Measurements from ENCODE around the gene TEX52. TPM values are rescaled to one million over a fixed set of nuclear protein-coding genes. Genes with fewer than 3 reads are reported as not detected.

Gene TEX52
- total and polyA plus RNA-seq, 4 experiments from 2014 or later: not detected

DNA sequence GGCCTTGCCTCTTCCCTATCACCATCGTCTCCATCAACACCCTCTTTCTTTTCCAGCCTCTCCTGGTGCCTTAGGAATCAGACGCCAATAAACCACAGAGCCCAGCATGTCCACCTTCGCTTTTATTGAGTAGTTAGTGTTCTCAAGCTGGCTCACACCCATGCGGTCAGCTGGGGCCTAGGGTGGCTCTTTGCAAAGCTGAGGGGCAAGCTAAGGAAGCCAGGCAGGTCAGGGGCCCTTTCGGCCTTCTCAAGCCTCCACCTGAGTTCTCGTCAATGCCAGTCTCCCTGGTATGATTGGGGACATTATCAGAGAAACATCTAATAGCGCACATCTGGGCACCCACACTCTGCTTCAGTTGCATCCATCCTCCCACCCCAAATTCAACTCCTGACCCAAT is 737 bp upstream of the TEX52 start:
- no peak overlapping the region for H3K4me3 Mint-ChIP-seq
- no peaks in the 10 kb centered on the region for H3K27me3 Mint-ChIP-seq
- no peak overlapping the region for H3K27ac ChIP-seq (ENCODE audit: low read depth, low read length)
- intact Hi-C loops (cut with micrococcal nuclease): no loop called here
- H3K4me1 Mint-ChIP-seq: peaks cover 0 to 1% (median 0%) of the 10 kb centered on the region in 4 donors
- no peak overlapping the region for H3K27ac Mint-ChIP-seq
- H3K9me3 Mint-ChIP-seq: no peaks in the 10 kb centered on the region
- no peak for DNase-seq
- H3K4me1 ChIP-seq (ENCODE audit: insufficient read depth, low read length): no peaks in the 10 kb centered on the region
- H3K4me3 ChIP-seq (ENCODE audit: low read length in 2 of 2): no peak overlapping the region
- ChIA-PET CTCF (ENCODE audit: partially characterized antibody) (interaction anchor here (1.1 kb wide), 1 partner anchor 28 kb away, joined by 3 read pairs; no protein-coding TSS in a partner anchor), POLR2A (ENCODE audit: partially characterized antibody) (interaction anchor here (1.2 kb wide), 1 partner anchor 20 kb away, joined by 4 read pairs; the partner anchor contains the start of genes FOXM1 and RHNO1)
- H3K36me3 ChIP-seq (ENCODE audit: insufficient read depth, low read length): no peaks in the 10 kb centered on the region
- H3K27me3 ChIP-seq (ENCODE audit: insufficient read depth, low read length): no peaks in the 10 kb centered on the region
- H3K9me3 ChIP-seq (ENCODE audit: control insufficient read depth in 1 of 2, low read length in 2 of 2): no peaks in the 10 kb centered on the region
- peaks cover 10 to 12% of the 10 kb centered on the region in 2 donors for H3K36me3 Mint-ChIP-seq

DNA sequence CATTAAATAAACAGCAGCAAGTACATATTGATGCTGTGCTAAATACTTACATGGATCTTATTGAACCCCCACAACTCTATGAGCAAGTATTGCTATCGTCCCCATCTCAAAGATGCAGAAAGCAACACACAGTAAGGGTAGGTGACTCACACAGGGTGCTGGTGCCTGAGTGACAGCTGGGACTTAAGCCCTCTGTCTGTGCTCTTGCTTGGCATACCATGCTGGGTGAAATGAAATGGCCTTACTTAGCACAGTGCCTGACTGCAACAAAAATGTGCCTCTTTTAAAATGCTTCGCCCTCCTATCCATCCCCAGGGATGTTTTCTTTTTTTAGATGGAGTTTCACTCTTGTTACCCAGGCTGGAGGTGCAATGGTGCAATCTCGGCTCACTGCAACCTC is 788 bp downstream of the TEX52 start:
- peak overlapping the region in 1 of 7 donors; percentile 81 for H3K27ac Mint-ChIP-seq

DNA sequence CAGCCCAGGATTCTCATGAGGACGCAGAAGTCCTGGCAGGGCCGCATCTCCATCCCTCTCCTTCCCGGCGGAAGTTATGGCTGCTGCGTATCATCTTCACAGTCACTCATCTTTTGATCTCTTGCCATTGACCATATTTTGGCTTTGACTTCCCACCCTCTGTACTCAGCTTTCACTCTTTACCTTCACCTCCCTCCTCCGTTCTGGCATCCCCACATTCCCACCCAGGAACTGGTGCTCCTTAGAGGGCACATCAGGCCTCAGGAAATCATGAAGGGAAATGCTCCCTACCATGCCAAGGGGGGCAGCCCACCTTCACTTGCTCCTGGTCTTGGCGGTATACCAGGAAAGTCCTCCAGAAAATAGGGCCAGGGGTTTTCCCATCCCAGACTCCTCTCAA is 1.3 kb downstream of the TEX52 start:
- POLR2A ChIA-PET (ENCODE audit: partially characterized antibody): no interaction called here
- Mint-ChIP-seq H3K9me3 (no peaks in the 10 kb centered on the region), H3K27ac (peak overlapping the region in 4 of 7 donors; percentile 0 to 57 (median 46)), H3K27me3 (no peaks in the 10 kb centered on the region), H3K4me1 (peaks cover 0 to 4% (median 0%) of the 10 kb centered on the region in 4 donors), H3K36me3 (peaks cover 10 to 12% of the 10 kb centered on the region in 2 donors), H3K4me3 (no peak overlapping the region)
- no peaks in the 10 kb centered on the region for H3K4me1 ChIP-seq (ENCODE audit: insufficient read depth, low read length)
- no peaks in the 10 kb centered on the region for H3K36me3 ChIP-seq (ENCODE audit: insufficient read depth, low read length)
- no peaks in the 10 kb centered on the region for H3K9me3 ChIP-seq (ENCODE audit: control insufficient read depth in 1 of 2, low read length in 2 of 2)
- CTCF ChIA-PET (ENCODE audit: partially characterized antibody): no interaction called here
- H3K4me3 ChIP-seq (ENCODE audit: low read length in 2 of 2): no peak overlapping the region
- no peak for DNase-seq
- intact Hi-C loops (cut with micrococcal nuclease): no loop called here
- no peaks in the 10 kb centered on the region for H3K27me3 ChIP-seq (ENCODE audit: insufficient read depth, low read length)
- H3K27ac ChIP-seq (ENCODE audit: low read depth, low read length): no peak overlapping the region

More for the DNA sequence above, 788 bp downstream of the TEX52 start:
- DNase-seq: no peak
- ChIA-PET POLR2A (ENCODE audit: partially characterized antibody) (no interaction called here), CTCF (ENCODE audit: partially characterized antibody) (no interaction called here)
- Histone ChIP-seq H3K4me1 (ENCODE audit: insufficient read depth, low read length) (no peaks in the 10 kb centered on the region), H3K4me3 (ENCODE audit: low read length in 2 of 2) (no peak overlapping the region), H3K9me3 (ENCODE audit: control insufficient read depth in 1 of 2, low read length in 2 of 2) (no peaks in the 10 kb centered on the region), H3K27ac (ENCODE audit: low read depth, low read length) (no peak overlapping the region), H3K27me3 (ENCODE audit: insufficient read depth, low read length) (no peaks in the 10 kb centered on the region), H3K36me3 (ENCODE audit: insufficient read depth, low read length) (no peaks in the 10 kb centered on the region)
- peaks cover 10 to 12% of the 10 kb centered on the region in 2 donors for H3K36me3 Mint-ChIP-seq
- intact Hi-C loops (cut with micrococcal nuclease): no loop called here
- no peak overlapping the region for H3K4me3 Mint-ChIP-seq
- H3K9me3 Mint-ChIP-seq: no peaks in the 10 kb centered on the region
- no peaks in the 10 kb centered on the region for H3K27me3 Mint-ChIP-seq
- H3K4me1 Mint-ChIP-seq: peaks cover 0 to 4% (median 0%) of the 10 kb centered on the region in 4 donors

DNA sequence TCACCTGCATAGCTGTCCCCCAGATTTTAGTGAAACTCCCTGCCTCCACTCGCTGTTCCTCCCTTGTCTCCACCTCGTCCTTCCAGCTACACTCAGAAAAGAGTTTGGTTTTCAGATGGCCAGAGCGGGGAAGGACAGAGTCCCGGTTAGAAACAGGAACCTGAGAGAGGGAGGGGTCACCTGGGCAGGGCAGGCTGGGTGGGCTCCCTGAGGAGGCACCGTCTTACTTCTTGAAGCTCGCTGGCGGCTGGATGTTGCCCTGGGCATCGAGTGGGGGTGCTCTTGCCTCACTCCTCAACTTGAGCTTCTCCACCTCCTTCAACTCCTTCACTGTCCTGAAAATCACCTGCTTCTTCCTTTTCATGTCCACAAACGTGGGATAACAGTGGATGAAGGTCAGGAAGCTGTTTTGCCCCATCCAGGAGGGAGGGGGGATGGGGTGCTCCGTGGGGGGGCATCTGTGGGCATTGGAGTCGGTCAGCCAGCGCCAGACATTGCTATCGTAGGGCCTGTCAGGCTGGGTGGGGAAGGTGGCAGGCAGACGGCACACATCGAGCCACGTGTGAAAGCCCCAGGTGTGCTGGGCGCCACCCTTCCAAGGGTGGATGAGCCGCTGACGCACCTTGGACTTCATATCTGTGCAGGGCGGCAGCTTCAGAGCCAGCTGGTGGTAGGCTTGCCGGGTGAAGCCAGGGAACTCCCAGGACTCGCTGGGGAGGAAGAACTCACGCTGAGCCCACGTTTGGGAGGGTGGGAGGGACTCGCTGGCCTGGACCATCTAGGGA is 2.0 kb downstream of the TEX52 start:
- Mint-ChIP-seq H3K9me3 (no peaks in the 10 kb centered on the region), H3K4me1 (peaks cover 0 to 4% (median 0%) of the 10 kb centered on the region in 4 donors), H3K27ac (no peak overlapping the region), H3K4me3 (no peak overlapping the region), H3K27me3 (no peaks in the 10 kb centered on the region), H3K36me3 (peaks cover 10 to 13% of the 10 kb centered on the region in 2 donors)
- H3K36me3 ChIP-seq (ENCODE audit: insufficient read depth, low read length): no peaks in the 10 kb centered on the region
- H3K27ac ChIP-seq (ENCODE audit: low read depth, low read length): no peak overlapping the region
- no peaks in the 10 kb centered on the region for H3K4me1 ChIP-seq (ENCODE audit: insufficient read depth, low read length)
- no peaks in the 10 kb centered on the region for H3K9me3 ChIP-seq (ENCODE audit: control insufficient read depth in 1 of 2, low read length in 2 of 2)
- ChIA-PET CTCF (ENCODE audit: partially characterized antibody) (interaction anchor here (0.8 to 2.3 kb wide), 3 partner anchors 9 to 89 kb away, joined by 4 to 8 read pairs (median 6); no protein-coding TSS in a partner anchor), POLR2A (ENCODE audit: partially characterized antibody) (no interaction called here)
- no peak for DNase-seq
- intact Hi-C loops (cut with micrococcal nuclease): no loop called here
- H3K27me3 ChIP-seq (ENCODE audit: insufficient read depth, low read length): no peaks in the 10 kb centered on the region
- H3K4me3 ChIP-seq (ENCODE audit: low read length in 2 of 2): no peak overlapping the region

DNA sequence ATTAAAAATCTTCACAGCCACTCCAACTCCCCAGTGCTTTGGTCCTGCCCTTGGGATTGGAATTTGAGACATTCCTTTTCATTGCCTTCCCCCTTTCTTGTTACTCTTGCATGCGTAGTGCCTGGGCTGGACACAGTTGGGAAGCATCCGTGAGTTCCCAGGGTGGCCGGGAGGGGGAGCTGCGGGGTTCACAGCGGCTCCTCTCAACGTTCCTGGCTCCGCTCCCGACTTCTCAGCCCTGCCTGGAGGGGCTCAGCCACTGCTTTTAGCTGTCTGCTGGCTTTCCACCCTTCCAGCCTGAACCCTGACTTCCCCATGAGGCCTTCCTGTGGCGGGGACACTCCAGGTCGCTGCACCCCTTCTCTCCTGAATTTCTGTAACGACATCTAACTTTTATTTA is 3.2 kb downstream of the TEX52 start:
- H3K4me3 Mint-ChIP-seq: no peak overlapping the region
- H3K27ac Mint-ChIP-seq: peak overlapping the region in 1 of 7 donors; percentile 79
- peak in 3 of 5 donors; percentile 15 to 24 (median 18) for DNase-seq
- H3K27ac ChIP-seq (ENCODE audit: low read depth, low read length): no peak overlapping the region
- ChIA-PET CTCF (ENCODE audit: partially characterized antibody) (interaction anchor here (0.7 to 2.3 kb wide), 3 partner anchors 10 to 1930 kb away, joined by 3 to 8 read pairs (median 6); no protein-coding TSS in a partner anchor), POLR2A (ENCODE audit: partially characterized antibody) (no interaction called here)
- H3K9me3 Mint-ChIP-seq: no peaks in the 10 kb centered on the region
- H3K4me1 ChIP-seq (ENCODE audit: insufficient read depth, low read length): no peaks in the 10 kb centered on the region
- no peaks in the 10 kb centered on the region for H3K27me3 Mint-ChIP-seq
- H3K36me3 Mint-ChIP-seq: peaks cover 13 to 23% of the 10 kb centered on the region in 2 donors
- H3K4me1 Mint-ChIP-seq: peaks cover 0 to 6% (median 0%) of the 10 kb centered on the region in 4 donors
- intact Hi-C loops (cut with micrococcal nuclease): no loop called here
- no peaks in the 10 kb centered on the region for H3K9me3 ChIP-seq (ENCODE audit: control insufficient read depth in 1 of 2, low read length in 2 of 2)
- no peaks in the 10 kb centered on the region for H3K27me3 ChIP-seq (ENCODE audit: insufficient read depth, low read length)
- peaks cover 3% of the 10 kb centered on the region for H3K36me3 ChIP-seq (ENCODE audit: insufficient read depth, low read length)
- H3K4me3 ChIP-seq (ENCODE audit: low read length in 2 of 2): no peak overlapping the region

DNA sequence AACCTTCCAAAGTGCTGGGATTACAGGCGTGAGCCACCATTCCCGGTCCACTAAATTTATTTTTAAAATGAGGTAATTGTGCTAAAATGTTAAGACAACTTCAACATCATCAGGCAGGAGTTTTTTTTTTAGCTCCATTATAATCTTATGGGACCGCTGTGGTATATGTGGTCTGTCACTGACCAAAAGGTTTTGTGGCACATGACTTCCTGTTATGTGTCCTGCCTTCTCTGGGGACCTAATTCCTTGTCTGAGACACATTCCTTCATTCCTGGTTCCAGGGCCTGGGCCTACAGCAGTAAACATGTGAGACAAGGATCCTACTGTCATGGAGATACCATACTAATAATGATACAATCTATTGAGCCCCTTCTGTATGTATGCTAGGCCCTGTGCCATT is 4.9 kb downstream of the TEX52 start:
- CTCF ChIA-PET (ENCODE audit: partially characterized antibody): interaction anchor here (0.8 to 1.7 kb wide), 3 partner anchors 18 to 92 kb away, joined by 3 to 4 read pairs (median 3); no protein-coding TSS in a partner anchor
- Mint-ChIP-seq H3K27ac (no peak overlapping the region), H3K9me3 (no peaks in the 10 kb centered on the region), H3K36me3 (peaks cover 21 to 31% of the 10 kb centered on the region in 2 donors), H3K27me3 (no peaks in the 10 kb centered on the region), H3K4me1 (peaks cover 0 to 6% (median 0%) of the 10 kb centered on the region in 4 donors), H3K4me3 (no peak overlapping the region)
- no peak for DNase-seq
- Histone ChIP-seq H3K9me3 (ENCODE audit: control insufficient read depth in 1 of 2, low read length in 2 of 2) (no peaks in the 10 kb centered on the region), H3K27ac (ENCODE audit: low read depth, low read length) (no peak overlapping the region), H3K36me3 (ENCODE audit: insufficient read depth, low read length) (peaks cover 3% of the 10 kb centered on the region), H3K4me3 (ENCODE audit: low read length in 2 of 2) (no peak overlapping the region), H3K4me1 (ENCODE audit: insufficient read depth, low read length) (no peaks in the 10 kb centered on the region), H3K27me3 (ENCODE audit: insufficient read depth, low read length) (no peaks in the 10 kb centered on the region)
- intact Hi-C loops (cut with micrococcal nuclease): no loop called here
- POLR2A ChIA-PET (ENCODE audit: partially characterized antibody): no interaction called here

DNA sequence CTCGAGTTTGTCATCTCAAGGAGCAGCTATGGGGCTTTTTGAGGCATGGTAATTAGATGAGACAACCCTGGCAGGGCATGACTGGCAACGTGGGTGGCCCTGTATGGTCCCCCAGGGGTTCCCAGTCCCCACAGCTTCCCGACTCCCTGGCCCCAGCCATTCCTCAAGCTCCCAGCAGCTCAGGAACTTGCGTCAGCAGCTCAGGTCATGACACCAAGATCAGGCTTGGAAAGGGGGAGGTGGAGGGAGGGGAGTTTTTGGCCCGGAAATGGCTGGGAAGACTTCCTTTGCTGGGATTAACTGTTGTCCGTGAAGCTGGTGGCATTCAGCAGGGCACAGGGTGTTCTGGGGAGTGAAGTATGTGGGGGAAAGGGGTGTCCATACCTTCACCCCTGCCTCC is 11.6 kb downstream of the TEX52 start:
- Mint-ChIP-seq H3K9me3 (no peaks in the 10 kb centered on the region), H3K4me1 (peaks cover 0 to 3% (median under 1%) of the 10 kb centered on the region in 4 donors), H3K27ac (no peak overlapping the region), H3K36me3 (peaks cover 35 to 52% of the 10 kb centered on the region in 2 donors), H3K4me3 (no peak overlapping the region), H3K27me3 (no peaks in the 10 kb centered on the region)
- ChIA-PET POLR2A (ENCODE audit: partially characterized antibody) (no interaction called here), CTCF (ENCODE audit: partially characterized antibody) (interaction anchor here (1.1 to 1.5 kb wide), 4 partner anchors 9 to 196 kb away, joined by 3 to 6 read pairs (median 4); no protein-coding TSS in a partner anchor)
- H3K27ac ChIP-seq (ENCODE audit: low read depth, low read length): no peak overlapping the region
- no peak for DNase-seq
- peaks cover 14% of the 10 kb centered on the region for H3K36me3 ChIP-seq (ENCODE audit: insufficient read depth, low read length)
- H3K9me3 ChIP-seq (ENCODE audit: control insufficient read depth in 1 of 2, low read length in 2 of 2): no peaks in the 10 kb centered on the region
- intact Hi-C loops (cut with micrococcal nuclease): loop anchor here (10.0 kb wide), 1 partner anchor 200 kb away; no protein-coding TSS in a partner anchor
- no peak overlapping the region for H3K4me3 ChIP-seq (ENCODE audit: low read length in 2 of 2)
- no peaks in the 10 kb centered on the region for H3K27me3 ChIP-seq (ENCODE audit: insufficient read depth, low read length)
- no peaks in the 10 kb centered on the region for H3K4me1 ChIP-seq (ENCODE audit: insufficient read depth, low read length)

Measured in CD4-positive, alpha-beta memory T cell (primary cell).